Measurements from ENCODE around the gene ASB6. TPM values are rescaled to one million over a fixed set of nuclear protein-coding genes. Genes with fewer than 3 reads are reported as not detected.

Gene ASB6
- total RNA-seq, 2 donors from 2014 or later = 15.8 to 18.5 TPM

GRCh38 chr9:129633848-129634247, 8.1 kb downstream of the ASB6 start:
- DNase-seq = no peak
- peaks cover 17% of the 10 kb centered on the region for H3K36me3 ChIP-seq
- intact Hi-C loops (cut with DNase I) = no loop called here
- no peak overlapping the region for H3K27ac ChIP-seq
- H3K9ac ChIP-seq (ENCODE audit: low read depth in 2 of 2, low read length in 2 of 2) = no peak overlapping the region
- no peaks in the 10 kb centered on the region for H3K4me1 ChIP-seq
- H3K9me3 ChIP-seq = no peaks in the 10 kb centered on the region
- no peak overlapping the region for H3K4me3 ChIP-seq
- TF ChIP-seq CTCF (IDR thresholded peaks at IDR 0.05) = no peak
- H3K27me3 ChIP-seq = no peaks in the 10 kb centered on the region

DNA sequence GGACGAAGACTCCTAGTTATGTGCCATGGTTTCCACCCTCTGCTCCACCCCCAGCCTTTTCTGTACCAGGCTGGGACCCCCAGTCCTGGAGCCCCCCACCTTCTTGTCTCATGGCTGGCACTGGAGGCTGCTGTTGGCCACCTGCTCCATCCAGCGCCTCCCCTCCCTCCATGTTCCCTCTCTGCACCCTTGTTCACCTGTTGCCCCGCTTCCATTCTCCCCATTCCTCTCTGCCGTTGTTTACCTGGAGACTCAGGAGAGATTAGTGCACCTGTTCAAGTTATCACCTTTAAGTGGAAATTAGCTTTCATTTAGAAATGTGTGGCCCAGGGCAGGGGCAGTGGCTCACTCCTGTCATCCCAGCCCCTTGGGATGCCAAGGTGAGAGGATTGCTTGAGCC, 8.7 kb downstream of the ASB6 start:
- Histone ChIP-seq H3K4me1 (peaks cover under 1% of the 10 kb centered on the region), H3K9me3 (no peaks in the 10 kb centered on the region), H3K4me3 (no peak overlapping the region), H3K9ac (ENCODE audit: low read depth in 2 of 2, low read length in 2 of 2) (no peak overlapping the region), H3K27me3 (no peaks in the 10 kb centered on the region), H3K27ac (no peak overlapping the region), H3K36me3 (peaks cover 15% of the 10 kb centered on the region)
- intact Hi-C loops (cut with DNase I) = no loop called here
- TF ChIP-seq CTCF (IDR thresholded peaks at IDR 0.05) = no peak
- DNase-seq = no peak

- Histone ChIP-seq H3K9me3 (no peaks in the 10 kb centered on the region), H3K27ac (no peak overlapping the region), H3K4me3 (no peak overlapping the region), H3K27me3 (no peaks in the 10 kb centered on the region), H3K9ac (ENCODE audit: low read depth in 2 of 2, low read length in 2 of 2) (no peak overlapping the region), H3K36me3 (peaks cover 15% of the 10 kb centered on the region), H3K4me1 (peaks cover 8% of the 10 kb centered on the region)
- no peak for TF ChIP-seq CTCF (IDR thresholded peaks at IDR 0.05)
- intact Hi-C loops (cut with DNase I) = no loop called here
- DNase-seq = no peak
Observed at GRCh38 chr9:129632460-129632859, 9.5 kb downstream of the ASB6 start.

DNA sequence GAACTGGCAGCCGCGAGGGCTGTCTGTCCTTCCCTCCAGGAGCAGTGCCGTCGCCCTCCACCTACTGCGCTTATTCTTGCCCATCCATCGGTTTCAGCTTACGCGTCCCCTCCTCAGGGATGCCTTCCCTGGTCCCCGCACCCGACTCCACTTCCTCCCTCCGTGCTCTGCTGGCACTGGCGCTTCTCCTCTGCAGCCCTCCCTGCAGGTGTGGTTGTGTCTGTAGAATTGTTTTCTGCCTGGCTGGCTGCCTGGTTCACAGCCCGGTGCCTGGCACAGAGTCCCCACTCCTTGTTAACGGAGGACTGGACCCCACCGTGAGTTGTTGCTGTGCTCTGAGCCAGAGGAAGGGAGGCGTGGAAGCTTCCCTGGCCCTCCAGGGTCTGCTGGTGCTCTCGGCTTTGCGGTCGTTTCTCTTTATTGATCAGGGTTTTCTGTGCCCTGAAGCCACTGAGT, 10.2 kb downstream of the ASB6 start:
- peaks cover 10% of the 10 kb centered on the region for H3K36me3 ChIP-seq
- no peaks in the 10 kb centered on the region for H3K9me3 ChIP-seq
- intact Hi-C loops (cut with DNase I) = no loop called here
- peaks cover 10% of the 10 kb centered on the region for H3K4me1 ChIP-seq
- H3K27ac ChIP-seq = no peak overlapping the region
- DNase-seq = no peak
- H3K27me3 ChIP-seq = no peaks in the 10 kb centered on the region
- no peak overlapping the region for H3K9ac ChIP-seq (ENCODE audit: low read depth in 2 of 2, low read length in 2 of 2)
- TF ChIP-seq CTCF (IDR thresholded peaks at IDR 0.05) = no peak
- H3K4me3 ChIP-seq = no peak overlapping the region

DNA sequence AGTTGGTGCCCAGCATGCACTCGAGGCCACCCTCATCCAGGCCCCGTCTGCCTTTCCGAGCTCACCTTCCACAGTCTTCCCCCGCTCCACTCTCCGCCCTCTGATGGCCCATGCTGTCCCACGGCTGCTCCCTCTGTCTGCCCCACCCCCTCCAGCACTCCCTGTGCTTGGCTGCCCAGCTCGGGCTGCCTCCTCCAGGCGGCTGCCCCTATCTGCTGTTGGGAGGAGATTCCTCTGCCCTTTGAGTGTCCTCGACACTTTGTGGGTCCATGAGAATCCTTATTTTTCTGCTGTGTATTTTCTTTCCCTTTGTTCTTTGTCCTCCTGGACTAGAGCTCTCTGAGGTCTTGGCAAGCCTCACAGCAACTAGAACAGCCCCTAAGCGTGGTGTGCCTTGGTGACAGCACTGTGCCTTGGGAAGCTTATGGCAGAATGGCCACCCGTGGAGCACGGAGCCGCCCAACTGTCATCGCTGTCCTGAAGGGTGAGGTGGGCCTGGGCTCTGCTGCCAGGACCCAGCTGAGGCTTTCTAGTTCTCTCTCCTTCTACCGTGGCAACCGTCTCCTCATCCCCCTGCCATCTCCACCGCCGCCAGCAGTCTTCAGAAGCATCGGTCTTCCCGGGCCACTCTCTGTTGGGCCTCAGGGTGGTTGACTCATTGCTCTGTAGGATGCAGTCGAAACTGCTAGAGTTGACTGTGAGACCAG, 10.8 kb downstream of the ASB6 start:
- intact Hi-C loops (cut with DNase I) = no loop called here
- Histone ChIP-seq H3K27ac (no peak overlapping the region), H3K4me1 (peaks cover 10% of the 10 kb centered on the region), H3K9ac (ENCODE audit: low read depth in 2 of 2, low read length in 2 of 2) (no peak overlapping the region), H3K36me3 (peaks cover 10% of the 10 kb centered on the region), H3K9me3 (no peaks in the 10 kb centered on the region), H3K27me3 (no peaks in the 10 kb centered on the region), H3K4me3 (no peak overlapping the region)
- DNase-seq = no peak
- TF ChIP-seq CTCF (IDR thresholded peaks at IDR 0.05) = no peak
